Inferior parietal cortex (tissue), 1 donor: ENCODE measurements around the gene PRDM16.

Experiments
- DNase-seq: peaks from one replicate; pipeline ENCODE4 v3.0.0-alpha.2; 2016; ENCODE audit errors: extremely low spot score

Gene PRDM16

DNA sequence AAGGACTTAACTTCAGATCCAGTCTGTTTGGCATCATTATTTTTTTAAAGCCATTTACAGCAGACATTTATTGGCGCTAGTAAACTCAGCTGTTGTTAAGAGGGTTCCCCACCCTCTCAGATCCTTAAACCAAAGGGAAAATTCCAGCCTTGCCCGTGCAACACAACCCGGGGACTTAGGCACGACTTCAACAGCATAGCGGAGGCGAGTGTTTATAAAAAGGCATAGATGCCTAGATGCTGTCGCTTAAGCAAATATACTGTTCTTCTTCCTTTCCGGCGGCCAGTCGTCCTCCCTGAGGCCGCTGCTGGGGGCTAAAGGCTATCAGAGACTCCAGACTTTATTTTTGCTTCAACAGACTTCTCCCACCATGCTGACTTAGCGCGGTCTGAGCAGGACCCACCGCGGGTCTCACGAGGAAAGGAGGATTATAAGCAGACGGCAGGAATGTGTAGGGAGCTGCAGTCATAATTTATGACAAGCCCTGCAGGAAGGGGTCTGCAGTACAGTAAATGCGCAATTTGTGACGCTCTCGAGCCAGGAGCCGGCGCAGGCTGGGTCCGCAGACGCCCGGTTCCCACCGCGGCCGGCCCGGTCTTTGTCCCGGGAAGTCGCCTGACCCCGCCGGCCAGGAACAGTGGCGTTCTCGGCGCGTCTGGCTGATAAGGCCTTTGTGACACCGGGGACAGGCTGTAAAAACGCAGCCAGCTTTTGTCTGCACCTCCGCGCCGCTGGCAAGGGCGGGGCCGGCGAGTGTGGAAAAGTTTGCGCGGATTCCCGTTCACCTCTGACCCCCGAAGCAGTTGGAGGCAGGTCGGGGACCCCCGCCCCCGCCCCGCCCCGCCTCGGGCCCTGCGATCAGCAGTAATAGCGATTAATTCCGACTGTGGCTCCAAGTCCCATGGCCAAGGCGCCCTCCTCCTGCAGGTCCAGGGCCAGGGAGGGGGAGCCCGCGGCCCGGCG, 324.3 kb downstream of the PRDM16 start:
- no peak for DNase-seq

- no peak for DNase-seq
Observed at GRCh38 chr1:3393987-3394920, 325.3 kb downstream of the PRDM16 start.

- DNase-seq, result no peak
Observed at GRCh38 chr1:3396411-3396810, 327.4 kb downstream of the PRDM16 start.

- no peak for DNase-seq
Observed at GRCh38 chr1:3397311-3397710, 328.3 kb downstream of the PRDM16 start.

DNA sequence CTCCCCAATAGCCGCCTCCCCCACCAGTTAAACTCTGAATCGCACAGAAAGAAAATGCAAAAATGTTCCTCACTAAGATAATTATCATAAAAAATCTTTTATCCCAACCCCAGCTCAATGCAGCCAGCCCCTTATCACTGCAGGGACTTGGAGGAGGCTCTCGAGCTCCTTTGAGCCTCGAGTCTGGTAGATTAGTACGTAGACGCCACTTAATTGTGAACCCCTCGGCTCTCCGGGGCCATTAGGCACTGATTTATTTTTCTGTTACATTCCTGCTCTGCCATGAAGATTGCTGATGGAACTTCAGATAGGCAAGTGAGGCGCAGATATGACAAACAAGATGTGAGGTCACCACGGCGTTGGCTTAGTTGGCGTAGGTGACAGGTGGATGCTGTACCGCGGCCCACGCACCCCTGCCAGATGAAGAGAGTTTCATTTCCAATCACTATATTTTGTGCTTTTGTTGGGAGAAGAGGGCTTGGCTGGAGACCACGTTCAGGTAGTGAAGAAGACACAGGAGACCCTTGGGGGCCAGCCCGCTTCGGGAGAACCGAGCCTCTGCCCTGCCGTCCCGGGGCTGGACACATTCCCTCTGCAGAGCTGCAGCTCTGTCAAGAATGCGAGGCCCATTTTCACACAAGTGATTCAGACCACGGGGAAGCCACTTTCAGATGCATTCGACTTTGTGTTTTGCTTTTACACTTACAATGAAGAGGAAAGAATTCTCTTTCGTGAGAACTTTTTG, 329.6 kb downstream of the PRDM16 start:
- DNase-seq, result no peak

- DNase-seq, result no peak
Observed at GRCh38 chr1:3399732-3400131, 330.7 kb downstream of the PRDM16 start.

GRCh38 chr1:3401585-3402257, 332.7 kb downstream of the PRDM16 start:
- DNase-seq, result no peak

DNA sequence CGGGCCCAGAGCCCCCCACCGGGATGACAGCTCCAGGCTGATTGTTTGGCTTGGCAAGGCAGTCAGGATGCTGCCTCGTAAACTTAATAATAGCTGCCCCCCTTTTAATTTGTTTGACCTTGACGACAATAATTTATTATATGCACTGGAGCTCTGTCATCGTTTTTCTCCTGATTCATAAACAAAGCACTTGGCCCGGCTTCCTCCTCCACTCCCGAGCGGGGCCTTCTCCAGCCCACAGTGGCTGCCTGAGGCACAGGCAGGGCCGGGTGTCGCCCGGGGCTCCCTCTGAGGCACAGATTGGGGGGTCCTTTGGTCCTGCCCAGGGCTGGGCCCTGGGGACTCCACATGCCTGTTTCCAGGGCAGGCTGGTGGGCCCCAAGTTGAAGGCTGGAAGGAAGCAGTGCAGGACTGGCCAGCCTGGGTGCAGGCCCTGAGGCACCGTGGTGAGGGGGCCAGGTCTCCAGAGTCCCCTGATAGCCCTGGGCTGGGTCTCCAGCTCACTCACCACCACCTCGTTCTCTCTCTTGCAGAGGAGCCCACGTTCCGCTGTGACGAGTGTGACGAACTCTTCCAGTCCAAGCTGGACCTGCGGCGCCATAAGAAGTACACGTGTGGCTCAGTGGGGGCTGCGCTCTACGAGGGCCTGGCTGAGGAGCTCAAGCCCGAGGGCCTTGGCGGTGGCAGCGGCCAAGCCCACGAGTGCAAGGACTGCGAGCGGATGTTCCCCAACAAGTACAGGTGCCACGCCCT, 333.4 kb downstream of the PRDM16 start:
- DNase-seq, result no peak

GRCh38 chr1:3403011-3403345, 334.0 kb downstream of the PRDM16 start:
- no peak for DNase-seq

GRCh38 chr1:3403388-3404231, 334.6 kb downstream of the PRDM16 start:
- no peak for DNase-seq

- DNase-seq, result no peak
Observed at GRCh38 chr1:3404301-3404700, 335.3 kb downstream of the PRDM16 start.

DNA sequence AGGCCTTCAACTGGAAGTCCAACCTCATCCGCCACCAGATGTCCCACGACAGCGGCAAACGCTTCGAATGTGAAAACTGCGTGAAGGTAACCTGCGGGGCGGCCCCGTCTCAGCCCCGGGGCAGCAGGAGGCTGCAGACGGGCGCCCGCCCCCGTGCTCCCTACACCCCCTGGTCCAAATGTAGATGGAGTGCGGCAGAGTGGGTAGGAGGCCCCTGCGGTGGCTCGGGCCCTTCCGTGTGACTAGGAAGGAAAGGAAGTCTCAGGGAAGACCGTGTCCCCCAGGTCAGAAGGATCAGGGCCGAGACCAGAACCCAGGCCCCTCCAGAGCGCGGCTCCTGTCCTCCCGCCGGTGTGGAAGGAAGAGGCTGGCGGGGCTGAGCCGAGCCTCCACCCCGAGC, 335.8 kb downstream of the PRDM16 start:
- DNase-seq, result no peak

DNA sequence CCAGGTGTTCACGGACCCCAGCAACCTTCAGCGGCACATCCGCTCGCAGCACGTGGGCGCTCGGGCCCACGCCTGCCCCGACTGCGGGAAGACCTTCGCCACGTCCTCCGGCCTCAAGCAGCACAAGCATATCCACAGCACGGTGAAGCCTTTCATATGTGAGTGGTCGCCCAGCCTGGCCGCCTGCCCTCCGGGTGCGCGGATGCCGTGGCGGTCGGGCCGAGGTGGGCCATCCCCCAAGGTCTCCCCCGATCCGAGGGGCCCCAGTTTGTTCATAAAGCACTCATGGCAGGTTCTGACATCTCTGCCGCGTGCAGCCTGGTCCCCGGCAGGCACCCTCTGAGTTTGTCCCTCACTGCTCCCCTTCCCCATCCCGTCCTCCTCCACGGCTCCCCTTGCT, 336.5 kb downstream of the PRDM16 start:
- no peak for DNase-seq

GRCh38 chr1:3405974-3406867, 337.2 kb downstream of the PRDM16 start:
- no peak for DNase-seq

DNA sequence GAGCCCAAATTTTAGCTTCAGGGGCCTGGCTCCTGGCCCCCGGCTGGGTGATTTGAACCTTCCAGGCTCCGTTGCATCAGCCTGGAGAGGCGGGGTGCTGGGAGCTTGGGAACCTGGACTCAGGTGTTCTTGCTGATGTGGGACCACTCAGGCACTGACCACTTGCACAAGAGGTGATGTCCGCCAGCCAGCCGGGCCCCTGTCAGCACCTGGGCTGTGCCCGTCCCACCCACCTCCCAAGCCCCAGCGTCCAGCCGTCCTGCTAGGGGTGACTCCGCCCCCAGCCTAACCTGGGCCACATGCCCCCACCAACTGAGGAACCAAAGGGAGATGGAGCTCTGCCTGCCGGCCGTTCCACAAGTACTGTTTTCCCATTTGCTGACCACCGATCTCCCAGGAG, 338.0 kb downstream of the PRDM16 start:
- DNase-seq, result no peak

DNA sequence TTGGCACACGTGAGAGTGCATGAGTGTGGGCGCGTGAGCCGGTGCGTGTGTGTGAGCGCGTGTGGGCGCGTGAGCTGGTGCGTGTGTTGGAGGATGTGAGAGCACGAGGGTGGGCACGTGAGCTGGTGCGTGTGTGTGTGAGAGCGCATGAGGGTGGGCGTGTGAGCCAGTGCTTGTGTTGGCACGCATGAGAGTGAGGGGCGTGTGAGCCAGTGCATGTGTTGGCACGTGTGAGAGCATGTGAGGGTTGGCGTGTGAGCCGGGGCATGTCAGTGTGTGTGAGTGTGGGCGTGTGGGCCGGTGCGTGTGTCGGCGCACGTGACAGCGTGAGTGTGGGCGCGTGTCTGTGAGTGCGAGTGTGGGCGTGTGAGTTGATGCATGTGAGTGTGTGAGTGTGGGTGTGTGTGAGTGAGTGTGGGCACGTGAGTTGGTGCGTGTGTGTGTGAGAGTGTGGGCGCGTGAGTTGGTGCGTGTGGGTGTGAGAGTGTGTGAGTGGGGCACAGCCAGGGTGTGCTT, 339.8 kb downstream of the PRDM16 start:
- no peak for DNase-seq

DNA sequence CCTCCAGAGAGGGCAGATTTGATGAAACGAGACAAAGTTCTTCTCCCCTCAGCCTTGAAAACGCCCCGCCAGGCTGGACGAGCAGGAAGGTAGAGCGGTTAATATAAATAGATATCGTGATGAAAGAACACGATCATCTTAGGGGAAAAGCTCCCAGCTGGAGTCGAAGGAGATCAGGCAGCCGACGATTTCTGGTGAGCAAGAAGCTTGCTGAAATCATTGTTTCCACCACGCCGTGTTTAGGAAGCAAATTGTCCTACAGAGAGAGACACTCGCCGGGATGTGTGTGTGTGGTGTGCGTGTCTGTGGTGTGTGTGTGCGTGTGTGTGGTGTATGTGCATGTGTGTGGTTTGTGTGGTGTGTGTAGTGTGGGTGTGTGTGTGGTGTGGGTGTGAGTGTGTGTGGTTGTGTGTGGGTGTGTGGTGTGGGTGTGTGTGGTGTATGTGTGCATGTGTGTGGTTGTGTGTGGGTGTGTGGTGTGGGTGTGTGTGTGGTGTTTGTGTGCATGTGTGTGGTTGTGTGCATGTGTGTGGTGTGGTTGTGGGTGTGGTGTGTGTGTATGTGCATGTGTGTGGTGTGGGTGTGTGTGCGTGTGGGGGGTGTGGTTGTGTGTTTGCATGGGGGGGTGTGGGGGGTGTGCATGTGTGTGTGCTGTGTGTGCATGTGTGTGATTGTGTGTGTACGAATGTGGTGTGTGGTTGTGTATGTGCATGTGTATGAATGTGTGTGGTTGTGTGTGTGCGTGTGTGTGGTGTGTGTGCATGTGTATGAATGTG, 340.6 kb downstream of the PRDM16 start:
- DNase-seq, result no peak
